Measurements from ENCODE around the gene PHF13.

The PHF13 gene

DNA sequence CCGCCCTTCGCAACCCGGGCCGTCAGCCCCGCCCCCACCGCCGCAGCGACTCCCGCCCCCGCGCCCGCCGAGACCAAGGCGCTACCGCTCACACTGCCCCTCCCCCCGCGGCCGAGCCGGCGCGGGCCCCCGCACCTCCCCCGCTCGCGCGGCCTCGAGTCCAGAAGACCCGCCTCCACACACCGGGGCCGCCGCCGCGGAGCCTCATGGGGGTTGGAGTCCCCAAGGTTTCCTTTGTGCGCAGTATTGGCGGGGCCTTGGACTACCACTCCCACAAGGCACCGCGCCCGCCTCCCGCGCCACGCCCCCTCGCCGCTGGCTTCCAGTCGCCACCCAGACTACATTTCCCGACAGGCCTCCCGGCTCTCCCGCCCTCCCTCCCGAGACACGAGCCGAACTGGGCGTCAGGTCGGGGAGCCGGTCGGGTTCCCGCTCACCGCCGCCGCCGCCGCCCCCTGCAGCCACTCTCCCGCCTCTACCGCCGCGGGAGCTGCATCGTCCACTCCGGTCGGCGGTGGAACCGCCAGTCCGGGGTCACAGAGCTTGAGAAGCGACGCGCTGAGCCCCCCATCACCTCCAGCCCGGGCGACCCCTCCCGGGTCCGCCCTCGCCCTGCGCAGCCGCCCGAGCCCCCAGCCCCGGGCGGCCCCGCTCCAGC, at the start of gene PHF13:
Gene PHF13, plus strand, starts transcription at position 371 of the 658 bp plus-strand sequence. CDS start 336 bp downstream, outside the sequence.
- TF ChIP-seq, protein P1, sequence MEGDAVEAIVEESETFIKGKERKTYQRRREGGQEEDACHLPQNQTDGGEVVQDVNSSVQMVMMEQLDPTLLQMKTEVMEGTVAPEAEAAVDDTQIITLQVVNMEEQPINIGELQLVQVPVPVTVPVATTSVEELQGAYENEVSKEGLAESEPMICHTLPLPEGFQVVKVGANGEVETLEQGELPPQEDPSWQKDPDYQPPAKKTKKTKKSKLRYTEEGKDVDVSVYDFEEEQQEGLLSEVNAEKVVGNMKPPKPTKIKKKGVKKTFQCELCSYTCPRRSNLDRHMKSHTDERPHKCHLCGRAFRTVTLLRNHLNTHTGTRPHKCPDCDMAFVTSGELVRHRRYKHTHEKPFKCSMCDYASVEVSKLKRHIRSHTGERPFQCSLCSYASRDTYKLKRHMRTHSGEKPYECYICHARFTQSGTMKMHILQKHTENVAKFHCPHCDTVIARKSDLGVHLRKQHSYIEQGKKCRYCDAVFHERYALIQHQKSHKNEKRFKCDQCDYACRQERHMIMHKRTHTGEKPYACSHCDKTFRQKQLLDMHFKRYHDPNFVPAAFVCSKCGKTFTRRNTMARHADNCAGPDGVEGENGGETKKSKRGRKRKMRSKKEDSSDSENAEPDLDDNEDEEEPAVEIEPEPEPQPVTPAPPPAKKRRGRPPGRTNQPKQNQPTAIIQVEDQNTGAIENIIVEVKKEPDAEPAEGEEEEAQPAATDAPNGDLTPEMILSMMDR (IDR thresholded peaks at IDR 0.05; ENCODE audit: extremely low read depth, insufficient read depth, missing control alignments), result no peak
- peak; percentile 100 for DNase-seq (ENCODE audit: low spot score)
- in situ Hi-C loops (cut with MboI; ENCODE audit: low pct_unique_long_range_greater_than_20kb, low sequenced_read_pairs, unreplicated experiment), result no loop called here

DNA sequence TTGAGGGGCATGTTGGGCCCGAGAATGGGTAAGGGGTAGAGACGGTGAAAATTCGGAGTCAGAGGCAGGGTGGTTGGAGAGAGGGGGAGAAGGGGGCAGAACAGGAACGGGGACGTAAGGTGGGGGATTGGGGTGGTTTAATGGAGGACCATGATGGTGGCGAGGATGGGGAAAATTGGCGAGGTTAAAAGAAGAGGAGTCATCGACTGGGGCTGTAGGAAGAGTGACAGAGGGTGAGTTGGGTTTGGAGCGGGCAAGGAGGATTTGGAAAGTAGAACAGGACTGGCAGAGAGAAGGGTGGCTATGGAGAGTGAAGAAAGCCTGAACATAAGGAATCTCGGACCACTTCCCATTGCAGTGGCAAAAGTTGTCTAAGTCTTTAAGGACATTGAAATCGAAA, 44.5 kb upstream of the PHF13 start:
- TF ChIP-seq, protein P1 (IDR thresholded peaks at IDR 0.05; ENCODE audit: extremely low read depth, insufficient read depth, missing control alignments), result no peak
- no peak for DNase-seq (ENCODE audit: low spot score)
- in situ Hi-C loops (cut with MboI; ENCODE audit: low pct_unique_long_range_greater_than_20kb, low sequenced_read_pairs, unreplicated experiment), result no loop called here

DNA sequence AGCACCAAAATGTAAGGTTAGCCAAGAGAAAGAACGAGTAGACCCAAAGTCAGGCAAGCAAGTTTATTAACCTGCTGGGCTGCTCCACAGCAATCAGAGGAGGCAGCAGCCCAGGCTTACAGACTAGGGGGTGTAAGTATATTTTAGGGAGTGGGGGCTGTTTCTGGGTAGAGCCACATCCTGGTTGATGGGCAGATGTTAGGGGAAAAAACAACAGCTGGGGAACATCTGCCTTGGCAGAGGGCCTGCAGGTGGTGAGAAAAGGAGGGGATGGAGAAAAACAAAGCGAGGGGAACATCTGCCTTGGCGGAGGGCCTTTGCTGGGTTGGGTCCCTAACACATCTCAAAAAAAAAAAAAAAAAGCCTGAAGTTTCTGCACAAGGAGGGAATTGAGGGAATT, 43.4 kb upstream of the PHF13 start:
- in situ Hi-C loops (cut with MboI; ENCODE audit: low pct_unique_long_range_greater_than_20kb, low sequenced_read_pairs, unreplicated experiment), result no loop called here
- TF ChIP-seq, protein P1 (IDR thresholded peaks at IDR 0.05; ENCODE audit: extremely low read depth, insufficient read depth, missing control alignments), result no peak
- DNase-seq (ENCODE audit: low spot score), result peak; percentile 4

DNA sequence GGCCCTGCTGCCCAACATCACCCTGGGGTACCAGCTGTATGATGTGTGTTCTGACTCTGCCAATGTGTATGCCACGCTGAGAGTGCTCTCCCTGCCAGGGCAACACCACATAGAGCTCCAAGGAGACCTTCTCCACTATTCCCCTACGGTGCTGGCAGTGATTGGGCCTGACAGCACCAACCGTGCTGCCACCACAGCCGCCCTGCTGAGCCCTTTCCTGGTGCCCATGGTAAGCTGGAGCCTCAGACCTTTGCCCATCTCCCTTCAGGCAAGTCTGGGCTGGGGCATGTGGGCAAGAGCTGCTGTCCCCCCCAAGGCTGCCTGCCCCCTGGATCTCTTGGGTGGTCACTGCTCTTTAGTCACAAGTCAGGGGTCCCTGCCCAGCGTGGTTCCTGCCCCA, 42.5 kb upstream of the PHF13 start:
- TF ChIP-seq, protein P1 (IDR thresholded peaks at IDR 0.05; ENCODE audit: extremely low read depth, insufficient read depth, missing control alignments), result no peak
- in situ Hi-C loops (cut with MboI; ENCODE audit: low pct_unique_long_range_greater_than_20kb, low sequenced_read_pairs, unreplicated experiment), result no loop called here

DNA sequence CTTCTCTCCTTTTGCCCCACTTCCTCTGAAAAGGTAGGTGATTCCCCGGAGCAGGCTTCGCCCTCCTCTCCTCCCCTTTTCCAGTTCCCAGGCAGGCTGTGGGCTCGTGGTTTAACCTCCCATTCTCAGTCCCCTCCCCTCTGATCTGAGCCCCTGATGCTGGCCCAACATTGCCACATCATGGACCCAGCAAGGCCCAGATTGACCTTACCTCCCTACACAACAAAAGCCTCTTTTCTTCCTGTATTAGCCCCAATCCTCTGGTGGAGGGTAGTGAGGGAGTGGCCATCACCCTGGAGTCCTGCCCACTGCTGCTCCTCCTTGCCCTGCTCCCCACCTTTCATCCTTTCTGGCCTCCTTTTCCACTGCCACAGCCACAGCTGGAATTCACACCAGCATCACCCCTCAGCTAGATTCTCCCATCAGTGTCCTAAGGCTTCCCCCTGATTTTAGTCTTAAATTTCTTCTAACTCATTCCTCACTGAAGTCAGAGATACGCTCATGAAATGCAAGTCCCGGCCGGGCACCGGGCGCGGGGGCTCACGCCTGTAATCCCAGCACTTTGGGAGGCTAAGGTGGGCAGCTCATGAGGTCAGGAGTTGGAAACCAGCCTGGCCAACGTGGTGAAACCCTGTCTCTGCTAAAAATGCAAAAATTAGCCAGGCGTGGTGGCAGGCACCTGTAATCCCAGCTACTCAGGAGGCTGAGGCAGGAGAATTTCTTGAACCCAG, 40.7 kb upstream of the PHF13 start:
- in situ Hi-C loops (cut with MboI; ENCODE audit: low pct_unique_long_range_greater_than_20kb, low sequenced_read_pairs, unreplicated experiment), result no loop called here
- DNase-seq (ENCODE audit: low spot score), result no peak
- TF ChIP-seq, protein P1 (IDR thresholded peaks at IDR 0.05; ENCODE audit: extremely low read depth, insufficient read depth, missing control alignments), result no peak

More for the DNA sequence above, 42.5 kb upstream of the PHF13 start:
- no peak for DNase-seq (ENCODE audit: low spot score)

DNA sequence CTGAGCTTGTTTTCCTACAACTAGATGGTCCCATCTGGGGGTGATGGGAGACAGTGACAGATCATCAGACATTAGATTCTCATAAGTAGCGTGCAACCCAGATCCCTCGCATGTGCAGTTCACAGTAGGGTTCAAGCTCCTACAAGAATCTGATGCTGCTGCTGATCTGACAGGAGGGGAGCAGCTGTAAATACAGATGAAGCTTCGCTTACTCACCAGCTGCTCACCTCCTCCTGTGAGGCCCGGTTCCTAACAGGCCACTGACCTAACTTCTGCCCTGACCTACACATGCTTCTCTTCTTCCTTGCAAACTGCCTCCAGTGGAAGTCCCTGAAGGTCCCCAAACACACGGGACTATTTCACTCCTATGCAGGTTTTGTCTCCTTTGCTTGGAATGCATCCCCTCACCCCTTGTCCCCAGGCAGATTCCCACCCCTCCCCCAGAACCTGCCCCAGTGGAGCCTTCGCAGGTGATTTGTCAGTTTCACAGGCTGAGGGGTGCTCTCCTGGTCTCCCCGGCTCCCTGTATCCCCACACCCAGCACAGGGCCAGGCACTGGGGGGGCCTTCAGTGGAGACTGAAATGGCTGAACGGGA, 39.4 kb upstream of the PHF13 start:
- in situ Hi-C loops (cut with MboI; ENCODE audit: low pct_unique_long_range_greater_than_20kb, low sequenced_read_pairs, unreplicated experiment), result no loop called here
- TF ChIP-seq, protein P1 (IDR thresholded peaks at IDR 0.05; ENCODE audit: extremely low read depth, insufficient read depth, missing control alignments), result no peak
- no peak for DNase-seq (ENCODE audit: low spot score)
